ENCODE results near the gene RASGRF2.
A peak's percentile ranks its signal among the peaks of the same experiment; 100 is the strongest.
"Not testable (repeated sequence)": the region's sequence is repeated elsewhere in the genome, so short reads cannot be mapped to it uniquely, and the experiment has no call there.

The RASGRF2 gene

GRCh38 chr5:81069990-81070389 lies 109.8 kb downstream of the RASGRF2 start:
- DNase-seq (ENCODE audit: low read depth), result no peak

DNA sequence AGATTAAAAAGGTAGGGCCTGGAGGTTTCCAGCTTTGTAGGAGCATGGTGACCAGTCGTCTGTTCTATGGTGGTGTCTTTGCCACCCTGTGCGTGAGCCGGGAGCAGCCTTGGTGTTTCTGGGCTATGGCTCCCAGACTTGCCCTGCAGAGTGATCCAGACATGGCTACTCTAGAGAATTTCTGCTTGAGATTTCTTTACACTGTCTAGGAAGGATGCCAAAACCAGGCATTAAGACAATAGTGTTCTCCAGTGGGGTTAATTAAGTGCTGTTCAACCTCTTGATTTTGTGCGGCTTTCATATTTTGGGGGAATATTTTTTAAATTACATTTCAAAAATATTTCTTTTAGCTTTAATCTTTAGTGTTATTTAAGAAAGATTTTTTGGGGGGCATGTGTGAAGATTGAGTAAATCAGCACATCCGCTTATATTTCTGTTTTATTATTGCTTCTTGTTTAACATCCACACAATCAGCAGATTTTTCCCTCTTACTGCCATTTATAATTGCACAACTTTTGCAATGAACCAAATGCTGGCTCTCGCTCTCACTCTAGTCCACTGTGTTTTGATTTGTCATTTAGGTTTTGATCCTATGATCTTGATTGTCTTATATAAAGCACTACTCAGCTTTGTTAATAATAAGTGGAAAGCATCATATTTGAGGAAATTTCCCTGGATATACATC lies 110.5 kb downstream of the RASGRF2 start:
- DNase-seq (ENCODE audit: low read depth), result no peak

GRCh38 chr5:81075041-81075440 lies 114.9 kb downstream of the RASGRF2 start:
- no peak for DNase-seq (ENCODE audit: low read depth)

GRCh38 chr5:81077105-81077504 lies 116.9 kb downstream of the RASGRF2 start:
- DNase-seq (ENCODE audit: low read depth), result no peak

- no peak for DNase-seq (ENCODE audit: low read depth)
These were observed 118.8 kb downstream of the RASGRF2 start for GRCh38 chr5:81078930-81079329.

DNA sequence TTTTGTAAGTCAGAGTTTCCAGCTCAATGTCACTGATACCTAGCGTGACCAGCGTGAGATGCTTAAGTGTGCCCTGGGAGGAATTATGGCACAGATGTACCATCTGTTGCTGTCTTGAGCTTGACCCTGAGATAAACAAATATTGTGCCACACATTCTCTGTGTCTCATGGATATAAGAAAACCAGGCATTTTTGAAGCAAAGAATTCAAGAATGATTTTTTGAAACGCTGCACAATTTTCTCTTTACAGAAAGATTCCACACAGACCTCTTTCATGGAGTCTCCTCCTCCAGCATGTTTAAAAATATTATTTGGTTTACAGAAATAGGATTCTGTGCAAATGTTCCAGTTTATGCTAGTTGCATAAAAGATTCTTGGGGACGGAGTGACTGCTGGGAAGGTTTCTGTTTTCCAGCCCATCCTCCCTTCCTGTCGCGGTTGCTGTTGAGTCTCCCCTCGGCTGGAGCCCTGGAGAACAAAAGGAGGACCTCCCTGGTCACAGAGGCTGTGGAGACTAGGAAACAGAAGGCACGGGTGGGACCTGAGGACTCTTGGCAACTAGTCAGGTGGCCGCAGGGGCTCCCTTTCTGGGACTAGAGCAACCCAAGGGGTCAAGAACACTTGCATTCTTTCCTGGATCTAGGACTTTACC lies 120.8 kb downstream of the RASGRF2 start:
- no peak for DNase-seq (ENCODE audit: low read depth)

DNA sequence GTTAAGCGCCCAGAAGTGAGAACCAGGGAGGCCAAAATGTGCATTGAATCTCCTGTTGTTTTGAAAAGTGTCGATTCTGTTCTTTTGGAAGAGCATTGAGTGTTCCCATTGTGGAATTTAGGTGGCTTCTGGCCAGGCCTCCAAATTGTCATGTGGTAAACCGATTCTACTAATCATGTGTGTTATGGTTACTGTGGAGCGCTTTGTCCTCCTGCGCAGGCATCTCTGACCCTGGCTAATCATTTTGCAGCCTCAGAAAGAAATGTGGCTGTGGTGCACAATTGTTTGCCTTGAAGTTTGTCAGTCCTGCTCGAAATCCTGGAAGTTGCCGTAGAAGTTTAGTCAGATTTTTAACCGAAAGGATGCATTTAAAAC lies 121.3 kb downstream of the RASGRF2 start:
- DNase-seq (ENCODE audit: low read depth), result peak; percentile 19

DNA sequence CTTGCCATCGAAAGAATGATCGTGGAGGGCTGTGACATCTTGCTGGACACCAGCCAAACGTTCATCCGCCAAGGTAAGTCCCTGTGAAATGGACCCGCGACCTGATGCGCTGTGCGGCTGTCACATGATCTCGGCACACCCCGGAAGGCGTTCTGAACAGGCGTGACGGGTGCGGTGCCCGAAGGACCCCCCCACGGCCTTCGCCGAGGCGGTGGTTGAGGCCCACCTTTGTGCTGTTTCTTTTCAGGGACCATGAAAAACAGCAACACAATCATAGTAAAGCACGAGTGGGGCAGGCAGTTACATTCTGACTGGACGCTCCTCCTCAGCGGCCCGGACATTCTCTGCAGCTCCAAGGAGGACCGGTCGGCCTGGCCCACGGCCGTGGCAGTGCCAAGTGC lies 126.7 kb downstream of the RASGRF2 start:
- no peak for DNase-seq (ENCODE audit: low read depth)

DNA sequence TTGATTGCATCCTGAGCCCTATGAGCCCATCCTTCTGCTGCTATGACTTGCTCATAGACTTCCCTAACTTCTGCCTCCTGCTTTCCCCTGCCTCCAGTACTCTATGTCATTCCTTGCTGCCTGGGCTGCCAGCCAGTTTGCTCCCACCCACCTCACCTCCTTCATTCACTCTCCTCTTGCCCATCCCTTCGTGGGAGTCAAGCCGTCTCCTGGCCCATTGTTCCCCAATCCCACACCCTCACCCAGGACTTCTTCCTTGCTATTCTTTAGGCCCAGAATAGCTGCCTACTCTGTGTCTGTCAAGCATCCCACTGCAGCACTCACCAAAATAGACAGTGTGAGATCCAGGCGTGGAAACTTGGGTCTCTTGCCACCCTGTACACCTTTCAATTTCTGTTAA lies 131.0 kb downstream of the RASGRF2 start:
- no peak for DNase-seq (ENCODE audit: low read depth)

- no peak for DNase-seq (ENCODE audit: low read depth)
These were observed 133.5 kb downstream of the RASGRF2 start for GRCh38 chr5:81093536-81094196.

GRCh38 chr5:81095835-81096234 lies 135.7 kb downstream of the RASGRF2 start:
- DNase-seq (ENCODE audit: low read depth), result no peak

DNA sequence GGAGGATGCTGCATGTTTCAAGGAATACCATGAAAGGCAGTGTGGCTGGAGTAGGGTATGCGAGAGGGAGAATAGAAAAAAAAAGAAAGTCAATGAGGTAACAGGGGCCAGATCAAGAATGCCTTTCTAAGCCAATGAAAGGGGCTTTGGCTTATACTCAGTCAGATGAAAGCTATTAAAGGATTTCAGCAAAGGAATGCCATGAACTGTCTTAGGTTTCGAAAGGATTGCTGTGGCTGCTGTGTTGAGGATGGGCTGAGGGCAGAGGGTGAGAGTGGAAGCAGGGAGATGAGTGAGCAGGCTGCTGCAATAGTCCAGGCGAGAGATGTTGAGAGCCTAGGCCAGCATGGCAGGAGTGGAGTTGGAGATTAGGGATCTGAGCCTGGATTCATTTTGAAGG lies 137.6 kb downstream of the RASGRF2 start:
- no peak for DNase-seq (ENCODE audit: low read depth)

DNA sequence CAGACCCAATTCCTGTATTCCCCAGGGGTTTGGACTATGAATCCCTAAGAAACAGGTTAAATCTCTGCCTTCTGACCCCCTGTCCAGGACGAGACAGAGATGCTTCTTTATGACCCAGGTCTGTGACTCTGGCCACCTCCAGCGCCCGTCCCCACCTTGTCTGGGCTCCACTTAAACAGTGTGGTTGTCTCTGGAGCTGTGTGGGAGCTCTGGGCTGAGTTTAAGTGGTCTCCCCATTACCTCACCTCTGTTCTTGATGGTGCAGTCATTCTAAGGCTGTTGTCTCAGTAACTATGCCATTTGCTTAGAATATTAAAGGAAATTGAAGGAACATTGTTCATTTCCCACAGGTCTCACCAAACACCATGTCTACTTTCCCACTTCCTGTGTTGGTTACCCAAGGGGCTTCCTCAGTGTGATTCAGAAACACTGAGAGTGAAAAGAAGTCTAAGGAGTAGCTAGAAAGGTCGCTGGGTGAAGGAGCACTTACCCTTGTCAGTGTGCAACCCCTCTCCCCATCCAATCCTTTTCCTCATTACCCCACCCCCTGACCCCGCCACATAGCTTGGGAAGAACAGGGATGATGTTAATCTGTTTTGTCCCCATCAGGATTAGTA lies 145.2 kb downstream of the RASGRF2 start:
- no peak for DNase-seq (ENCODE audit: low read depth)

DNA sequence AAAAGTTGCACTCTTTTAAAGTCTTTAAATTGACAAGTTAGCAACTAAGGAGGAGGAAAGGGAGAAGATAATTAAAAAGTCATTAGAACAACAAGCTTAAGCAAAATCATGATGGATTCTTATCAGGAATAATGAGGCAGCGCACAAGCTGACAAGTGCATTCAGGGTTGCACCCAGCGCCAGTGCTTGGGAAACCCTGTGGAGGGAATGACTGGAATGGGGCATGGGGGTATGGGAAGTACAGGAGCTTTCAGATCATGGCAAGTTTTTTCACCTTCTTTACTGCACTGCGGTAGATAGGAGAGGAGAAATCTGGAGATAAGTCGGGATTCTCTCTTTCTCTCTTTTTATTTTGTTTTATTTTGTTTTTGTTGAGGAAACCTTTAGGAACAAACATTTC lies 155.1 kb downstream of the RASGRF2 start:
- DNase-seq (ENCODE audit: low read depth), result no peak

- no peak for DNase-seq (ENCODE audit: low read depth)
These were observed 157.4 kb downstream of the RASGRF2 start for GRCh38 chr5:81117566-81117965.

DNA sequence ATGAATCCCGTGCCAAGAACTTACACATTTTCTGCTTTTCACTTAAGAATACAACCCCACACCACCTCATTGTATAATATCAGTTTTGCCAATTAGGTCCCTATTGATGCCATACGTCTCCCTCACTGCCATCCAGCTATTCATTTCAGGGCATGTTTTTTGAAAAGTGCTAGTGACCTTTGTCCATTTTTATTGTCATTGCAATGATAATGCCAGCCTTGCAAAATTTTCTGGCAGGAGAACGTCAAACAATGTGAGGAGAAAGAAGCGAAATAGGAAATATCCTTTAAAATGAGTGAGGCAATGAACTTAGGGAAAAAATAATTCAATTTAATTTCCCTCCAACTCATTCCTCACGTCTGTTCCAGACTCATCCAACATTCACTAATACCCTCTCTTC lies 161.1 kb downstream of the RASGRF2 start:
- DNase-seq (ENCODE audit: low read depth), result no peak

DNA sequence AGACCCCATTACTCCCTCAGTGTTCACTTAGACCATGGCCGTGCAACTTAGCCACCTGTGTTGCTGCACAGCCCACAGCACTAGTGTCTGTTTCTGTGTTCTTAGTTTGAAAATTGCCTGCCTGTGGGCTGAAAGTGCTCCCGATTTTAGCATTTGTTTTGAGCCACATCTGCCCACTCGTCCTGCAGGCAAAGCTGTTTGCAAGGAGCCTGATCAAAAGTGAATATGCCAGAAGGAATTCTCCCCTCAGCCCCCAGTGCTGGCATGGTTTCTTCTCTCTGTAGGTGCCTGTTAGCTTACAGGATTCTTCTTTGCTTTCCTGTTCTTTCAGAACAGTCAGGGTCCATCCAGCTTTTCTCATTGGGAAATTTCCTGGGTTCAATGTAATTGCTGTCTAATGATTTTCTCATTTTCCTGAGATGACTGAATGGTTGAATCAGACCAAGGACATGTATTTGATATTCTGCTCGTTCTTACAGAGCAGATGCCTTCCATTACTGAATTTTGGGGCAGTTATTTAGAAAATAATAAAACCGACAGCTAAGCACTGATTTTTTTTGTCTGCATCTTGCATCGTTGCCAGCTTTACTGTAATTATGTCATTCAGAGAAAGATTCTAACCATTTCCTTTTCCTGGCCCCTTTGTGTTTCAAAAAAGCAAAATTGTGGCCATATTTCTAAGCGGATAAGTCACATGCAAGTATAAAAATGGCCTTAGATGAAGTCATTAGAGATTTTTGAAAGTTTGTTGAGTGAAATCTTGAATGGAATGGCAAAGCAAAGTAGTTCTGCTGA lies 161.9 kb downstream of the RASGRF2 start:
- DNase-seq (ENCODE audit: low read depth), result no peak

DNA sequence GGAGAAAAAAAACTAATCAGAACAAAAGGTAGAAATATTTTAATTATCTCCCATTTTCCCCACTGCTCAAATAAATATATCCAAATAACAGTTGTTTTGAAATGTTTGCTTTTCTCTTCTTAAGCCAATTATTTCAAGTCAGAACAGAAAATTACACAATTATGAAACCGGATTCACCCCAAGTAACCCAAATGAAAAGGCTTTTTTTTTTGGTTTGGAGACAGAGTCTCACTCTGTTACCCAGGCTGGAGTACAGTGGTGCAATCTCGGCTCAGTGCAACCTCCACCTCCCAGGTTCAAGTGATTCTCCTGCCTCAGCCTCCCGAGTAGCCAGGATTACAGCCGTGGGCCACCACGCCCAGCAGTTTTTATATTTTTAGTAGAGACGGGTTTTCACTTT lies 164.5 kb downstream of the RASGRF2 start:
- not testable (repeated sequence) for DNase-seq (ENCODE audit: low read depth)

DNA sequence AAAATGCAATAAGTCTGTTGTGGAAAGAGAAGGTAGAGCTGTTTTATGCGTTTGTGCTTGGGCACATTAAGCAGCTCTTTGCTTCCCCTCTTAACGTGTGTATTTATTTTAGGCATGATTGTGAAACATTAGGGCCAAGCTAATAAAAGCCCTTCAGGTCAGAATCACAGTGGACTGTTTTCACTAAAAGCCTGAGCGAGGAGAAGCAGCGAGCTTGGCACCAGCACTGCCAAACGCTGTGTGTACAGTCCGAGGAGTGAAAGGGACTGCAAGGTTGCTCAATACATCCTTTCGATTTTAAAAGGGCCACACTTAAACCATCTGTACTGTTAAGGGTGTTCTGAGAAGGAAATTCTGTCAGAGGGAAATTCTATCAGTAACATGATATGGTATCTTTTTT lies 165.8 kb downstream of the RASGRF2 start:
- no peak for DNase-seq (ENCODE audit: low read depth)

DNA sequence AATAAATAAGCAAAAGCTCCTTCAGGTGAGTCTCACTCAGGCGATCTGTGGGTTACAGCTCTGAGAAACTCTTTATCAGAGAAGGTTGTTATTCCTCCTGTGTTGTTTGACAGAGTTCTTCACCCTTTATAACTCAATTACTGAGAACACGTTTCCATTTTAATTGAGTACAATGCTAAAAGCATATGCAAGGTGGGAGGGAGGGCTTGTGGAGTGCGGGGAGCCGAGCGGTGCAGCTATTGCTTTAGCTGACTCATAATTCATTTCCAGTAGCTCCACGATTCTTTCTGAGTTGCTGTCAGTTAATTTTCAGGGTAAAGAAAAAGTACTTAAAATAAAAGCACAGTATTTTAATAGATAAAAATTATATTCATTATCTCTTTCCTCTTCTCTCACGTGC lies 168.3 kb downstream of the RASGRF2 start:
- no peak for DNase-seq (ENCODE audit: low read depth)

DNA sequence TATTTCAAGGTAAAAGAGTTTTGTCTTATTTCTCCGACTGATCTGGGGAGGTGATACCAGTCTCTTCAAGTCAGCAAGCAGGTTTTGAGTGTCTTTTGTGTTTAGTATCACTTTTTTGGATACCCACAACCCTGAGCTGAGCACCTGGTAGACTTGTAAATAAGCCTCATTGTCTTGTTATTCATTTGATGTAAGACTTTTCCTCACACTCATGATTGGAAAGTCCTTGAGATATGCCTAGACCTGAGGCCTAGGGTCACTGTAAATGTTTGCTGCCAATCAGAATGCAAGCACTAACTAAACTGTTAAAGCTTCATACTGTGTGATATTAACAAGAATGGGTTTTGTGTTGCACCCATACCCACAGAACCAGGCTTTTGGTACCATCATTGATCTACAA lies 172.2 kb downstream of the RASGRF2 start:
- no peak for DNase-seq (ENCODE audit: low read depth)

- DNase-seq (ENCODE audit: low read depth), result no peak
These were observed 173.9 kb downstream of the RASGRF2 start for GRCh38 chr5:81134066-81134465.

All from stromal cell of bone marrow (primary cell).